H9 (cell line): ENCODE results near the gene LSM4. TPM values are rescaled to one million over a fixed set of nuclear protein-coding genes. Genes with fewer than 3 reads are reported as not detected.

ENCODE experiments used
- DNase-seq: peaks from one replicate; pipeline ENCODE4 v3.0.0-alpha.2; 2017
- H2AFZ ChIP-seq: one replicate; pipeline ENCODE4 v1.6.1; 2013; ENCODE audit warnings: mild to moderate bottlenecking, low read length, control low read depth, moderate library complexity
- H2AK5ac ChIP-seq: 2 replicates; pipeline ENCODE4 v1.6.1; 2013; ENCODE audit warnings: low read length, control low read depth, mixed read lengths; ENCODE audit not compliant: insufficient read length
- H2BK120ac ChIP-seq: one replicate; pipeline ENCODE4 v1.6.1; 2013; ENCODE audit warnings: low read depth, mild to moderate bottlenecking, low read length, control low read depth, inconsistent platforms; ENCODE audit not compliant: poor library complexity, severe bottlenecking
- H2BK12ac ChIP-seq: 2 replicates; pipeline ENCODE4 v1.6.1; 2013; ENCODE audit warnings: low read length, control low read depth, mixed read lengths, low read depth; ENCODE audit not compliant: insufficient read length
- H2BK15ac ChIP-seq: 2 replicates; pipeline ENCODE4 v1.6.1; 2013; ENCODE audit warnings: low read depth, low read length, control low read depth
- H2BK20ac ChIP-seq: one replicate; pipeline ENCODE4 v1.6.1; 2013; ENCODE audit warnings: low read depth, mild to moderate bottlenecking, low read length, control low read depth, inconsistent platforms; ENCODE audit not compliant: poor library complexity, severe bottlenecking
- H2BK5ac ChIP-seq: 2 replicates; pipeline ENCODE4 v1.6.1; 2013; ENCODE audit warnings: low read length, control low read depth, mixed read lengths; ENCODE audit not compliant: insufficient read length
- H3K14ac ChIP-seq: 2 replicates; pipeline ENCODE4 v1.6.1; 2013; ENCODE audit warnings: low read length, control low read depth; ENCODE audit not compliant: insufficient read depth
- H3K18ac ChIP-seq: 2 replicates; pipeline ENCODE4 v1.6.1; 2013; ENCODE audit warnings: low read depth, mild to moderate bottlenecking, mixed read lengths, low read length, control low read depth; ENCODE audit not compliant: insufficient read length
- H3K23ac ChIP-seq: 2 replicates; pipeline ENCODE4 v1.6.1; 2013; ENCODE audit warnings: low read length, control low read depth, mixed read lengths, low read depth; ENCODE audit not compliant: insufficient read length
- H3K23me2 ChIP-seq: 2 replicates; pipeline ENCODE4 v1.6.1; 2013; ENCODE audit warnings: low read depth, mild to moderate bottlenecking, mixed read lengths, low read length, control low read depth; ENCODE audit not compliant: insufficient read length, poor library complexity, severe bottlenecking
- H3K27ac ChIP-seq: 2 replicates; pipeline ENCODE4 v1.5.1; 2013; ENCODE audit warnings: low read length, control low read depth, mixed read lengths, low read depth; ENCODE audit not compliant: insufficient read length
- H3K27me3 ChIP-seq: 2 replicates; pipeline ENCODE4 v1.6.1; 2013; ENCODE audit warnings: low read length, control low read depth, inconsistent platforms; ENCODE audit not compliant: insufficient read depth
- H3K4ac ChIP-seq: 2 replicates; pipeline ENCODE4 v1.6.1; 2013; ENCODE audit warnings: low read depth, mild to moderate bottlenecking, control low read depth, inconsistent platforms, low read length, moderate library complexity
- H3K4me1 ChIP-seq: 2 replicates; pipeline ENCODE4 v1.6.1; 2013; ENCODE audit warnings: low read length, control low read depth, inconsistent platforms; ENCODE audit not compliant: insufficient read depth
- H3K4me2 ChIP-seq: 2 replicates; pipeline ENCODE4 v1.6.1; 2013; ENCODE audit warnings: low read length, control low read depth, mixed read lengths; ENCODE audit not compliant: insufficient read length, insufficient read depth
- H3K56ac ChIP-seq: 2 replicates; pipeline ENCODE4 v1.6.1; 2013; ENCODE audit warnings: low read depth, mild to moderate bottlenecking, mixed read lengths, low read length, control low read depth; ENCODE audit not compliant: insufficient read length
- H3K79me1 ChIP-seq: 2 replicates; pipeline ENCODE4 v1.6.1; 2013; ENCODE audit warnings: low read depth, mild to moderate bottlenecking, moderate library complexity, low read length, control low read depth, inconsistent platforms; ENCODE audit not compliant: insufficient read depth, poor library complexity, severe bottlenecking
- H3K79me2 ChIP-seq: 2 replicates; pipeline ENCODE4 v1.6.1; 2013; ENCODE audit warnings: low read length, control low read depth, inconsistent platforms; ENCODE audit not compliant: insufficient read depth
- H3K9ac ChIP-seq: 2 replicates; pipeline ENCODE4 v1.6.1; 2013; ENCODE audit warnings: low read length, control low read depth, mixed read lengths; ENCODE audit not compliant: insufficient read length; ENCODE audit errors: extremely low read depth
- H3K9me3 ChIP-seq: one replicate; pipeline ENCODE4 v1.6.1; 2013; ENCODE audit warnings: low read depth, low read length, inconsistent platforms; ENCODE audit not compliant: control insufficient read depth
- H3T11ph ChIP-seq: one replicate; pipeline ENCODE4 v1.6.1; 2013; ENCODE audit warnings: mild to moderate bottlenecking, low read length, control low read depth, inconsistent platforms
- H4K20me1 ChIP-seq: one replicate; pipeline ENCODE4 v1.6.1; 2013; ENCODE audit not compliant: control insufficient read depth, insufficient read length, insufficient read depth
- H4K5ac ChIP-seq: 2 replicates; pipeline ENCODE4 v1.6.1; 2013; ENCODE audit warnings: low read depth, mild to moderate bottlenecking, mixed read lengths, low read length, control low read depth; ENCODE audit not compliant: insufficient read length
- H4K8ac ChIP-seq: replicated peaks from 2 replicates; pipeline ENCODE4 v1.6.1; 2013; ENCODE audit warnings: low read length, control low read depth, mixed read lengths, low read depth; ENCODE audit not compliant: insufficient read length
- H4K91ac ChIP-seq: 2 replicates; pipeline ENCODE4 v1.6.1; 2013; ENCODE audit warnings: low read depth, mild to moderate bottlenecking, moderate library complexity, mixed read lengths, low read length, control low read depth; ENCODE audit not compliant: insufficient read length
- H3K27ac Mint-ChIP-seq, 3 experiments: 2 replicates in 2 of 3; 3 replicates in 1 of 3; pipeline ENCODE4 v1.8.0; 2020 to 2021; ENCODE audit warnings: mixed read lengths in 3 of 3, mild to moderate bottlenecking in 1 of 3, moderate library complexity in 1 of 3
- H3K27me3 Mint-ChIP-seq: 2 replicates; pipeline ENCODE4 v1.8.0; 2021; ENCODE audit warnings: low read depth, mild to moderate bottlenecking, moderate library complexity, mixed read lengths
- H3K36me3 Mint-ChIP-seq, 3 experiments: 2 replicates in 2 of 3; 3 replicates in 1 of 3; pipeline ENCODE4 v1.8.0; 2020 to 2021; ENCODE audit warnings: low read depth in 3 of 3, mixed read lengths in 3 of 3; ENCODE audit not compliant: insufficient read depth in 1 of 3
- H3K4me1 Mint-ChIP-seq, 2 experiments: 2 replicates each; pipeline ENCODE4 v1.8.0; 2020; ENCODE audit warnings: mixed read lengths in 2 of 2
- H3K4me3 Mint-ChIP-seq, 2 experiments: 2 replicates in 1 of 2; 3 replicates in 1 of 2; pipeline ENCODE4 v1.8.0; 2020 to 2021; ENCODE audit warnings: mild to moderate bottlenecking in 2 of 2, mixed read lengths in 2 of 2, moderate library complexity in 1 of 2
- H3K9me3 Mint-ChIP-seq, 2 experiments: 2 replicates in 1 of 2; 3 replicates in 1 of 2; pipeline ENCODE4 v1.8.0; 2020; ENCODE audit warnings: mild to moderate bottlenecking in 2 of 2, mixed read lengths in 2 of 2, moderate library complexity in 1 of 2
- WGBS: extraction: QIAGEN DNeasy Blood & Tissue Kit; methylation state at CpG from one replicate; pipeline ENCODE4 v1.1.7; 2013; ENCODE audit warnings: missing lambda C conversion rate, low lambda C conversion rate, mixed read lengths; ENCODE audit not compliant: insufficient read length; ENCODE audit errors: extremely low coverage; 5-methylcytosine and 5-hydroxymethylcytosine counted together
- total RNA-seq: library from RNA; stranded (reverse); gene quantifications from 2 replicates; pipeline ENCODE4 v1.2.1, GENCODE V29; 2021
- TF ChIP-seq, protein P1 (sequence below): fragments of 200-600 bp; sonication (generic); conservative IDR thresholded peaks from 3 replicates; pipeline ENCODE4 v1.8.0; 2021; ENCODE audit warnings: antibody characterized with exemption, mild to moderate bottlenecking

Gene LSM4
- total RNA-seq, 1 experiment from 2014 or later = 342 TPM

DNA sequence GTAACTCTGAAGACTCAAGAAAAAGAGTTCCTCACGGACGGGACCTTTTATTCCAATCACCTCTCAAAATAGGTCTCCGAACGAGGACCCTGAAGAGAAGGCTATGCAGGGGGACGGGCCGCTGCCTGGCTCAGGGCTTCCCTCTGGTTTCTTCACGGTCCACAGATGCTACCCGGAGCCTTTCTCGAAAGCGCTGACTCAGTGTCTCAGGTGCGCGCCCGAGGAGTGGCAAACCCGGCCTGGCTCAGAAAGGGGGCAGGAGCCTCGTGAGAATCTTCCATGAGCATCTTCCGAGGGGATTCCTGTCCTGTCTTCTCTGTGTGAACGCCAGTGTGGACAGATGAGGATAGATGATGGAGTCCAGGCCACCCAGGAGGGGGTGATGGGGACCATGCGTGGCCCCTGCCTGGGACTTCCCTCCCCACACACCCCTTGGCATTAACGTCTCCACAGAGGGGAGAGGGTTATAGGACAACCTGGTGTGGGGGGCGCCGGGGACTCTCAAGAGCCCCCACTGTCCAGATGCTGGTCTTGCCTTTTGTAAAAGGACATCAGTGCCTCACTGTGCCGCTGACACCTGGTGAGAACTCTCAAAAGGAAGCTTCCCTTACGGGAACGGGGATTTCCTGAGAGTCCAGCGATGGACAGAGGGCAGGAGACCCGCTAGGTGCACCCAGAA is 16.5 kb downstream of the LSM4 start:
- no peak overlapping the region for H3K18ac ChIP-seq
- no peak overlapping the region for H3K23ac ChIP-seq
- no peak overlapping the region for H3K14ac ChIP-seq
- Mint-ChIP-seq H3K27me3 (no peaks in the 10 kb centered on the region), H3K36me3 (peaks cover 18 to 43% (median 41%) of the 10 kb centered on the region in 3 experiments), H3K9me3 (no peaks in the 10 kb centered on the region), H3K27ac (peak overlapping the region in 1 of 3 experiments; percentile 83; a peak in 2 of 7 replicates), H3K4me1 (peaks cover 26 to 39% of the 10 kb centered on the region in 2 experiments), H3K4me3 (no peak overlapping the region)
- H3T11ph ChIP-seq = no peak overlapping the region
- H4K8ac ChIP-seq = no peak overlapping the region
- no peaks in the 10 kb centered on the region for H3K79me1 ChIP-seq
- H2BK20ac ChIP-seq = no peak overlapping the region
- no peak overlapping the region for H3K4me2 ChIP-seq
- no peaks in the 10 kb centered on the region for H3K79me2 ChIP-seq
- H2BK120ac ChIP-seq = no peak overlapping the region
- no peak overlapping the region for H2AK5ac ChIP-seq
- H2AFZ ChIP-seq = no peak overlapping the region
- H3K9ac ChIP-seq = no peak overlapping the region
- H4K5ac ChIP-seq = no peak overlapping the region
- TF ChIP-seq, protein P1, sequence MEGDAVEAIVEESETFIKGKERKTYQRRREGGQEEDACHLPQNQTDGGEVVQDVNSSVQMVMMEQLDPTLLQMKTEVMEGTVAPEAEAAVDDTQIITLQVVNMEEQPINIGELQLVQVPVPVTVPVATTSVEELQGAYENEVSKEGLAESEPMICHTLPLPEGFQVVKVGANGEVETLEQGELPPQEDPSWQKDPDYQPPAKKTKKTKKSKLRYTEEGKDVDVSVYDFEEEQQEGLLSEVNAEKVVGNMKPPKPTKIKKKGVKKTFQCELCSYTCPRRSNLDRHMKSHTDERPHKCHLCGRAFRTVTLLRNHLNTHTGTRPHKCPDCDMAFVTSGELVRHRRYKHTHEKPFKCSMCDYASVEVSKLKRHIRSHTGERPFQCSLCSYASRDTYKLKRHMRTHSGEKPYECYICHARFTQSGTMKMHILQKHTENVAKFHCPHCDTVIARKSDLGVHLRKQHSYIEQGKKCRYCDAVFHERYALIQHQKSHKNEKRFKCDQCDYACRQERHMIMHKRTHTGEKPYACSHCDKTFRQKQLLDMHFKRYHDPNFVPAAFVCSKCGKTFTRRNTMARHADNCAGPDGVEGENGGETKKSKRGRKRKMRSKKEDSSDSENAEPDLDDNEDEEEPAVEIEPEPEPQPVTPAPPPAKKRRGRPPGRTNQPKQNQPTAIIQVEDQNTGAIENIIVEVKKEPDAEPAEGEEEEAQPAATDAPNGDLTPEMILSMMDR = no peak
- no peak overlapping the region for H3K27ac ChIP-seq
- no peak overlapping the region for H3K56ac ChIP-seq
- WGBS = no CpG with 5 or more reads among the region's 26 CpGs
- no peaks in the 10 kb centered on the region for H4K20me1 ChIP-seq
- peaks cover 3% of the 10 kb centered on the region for H3K23me2 ChIP-seq
- no peak overlapping the region for H3K4ac ChIP-seq
- peaks cover 3% of the 10 kb centered on the region; the same call in 1 of the 2 replicates for H3K4me1 ChIP-seq
- no peak overlapping the region for H2BK5ac ChIP-seq
- no peaks in the 10 kb centered on the region for H3K27me3 ChIP-seq
- DNase-seq = no peak
- no peak overlapping the region for H4K91ac ChIP-seq
- no peaks in the 10 kb centered on the region for H3K9me3 ChIP-seq
- no peak overlapping the region for H2BK12ac ChIP-seq
- H2BK15ac ChIP-seq = no peak overlapping the region
